Measurements from ENCODE around the gene PIGL.

- TF ChIP-seq POLR2AphosphoS5 (IDR thresholded peaks at IDR 0.05) (no peak), CTCF (IDR thresholded peaks at IDR 0.05) (no peak)
Measured at GRCh38 chr17:16353317-16354174, 136.5 kb downstream of the PIGL start, which contains the start of gene CENPV.

All from sigmoid colon (tissue), 4 donors.